NCI-H2107 treated with DMSO at 0.1 percent for 48 hours (cell line): ENCODE results near the gene EIF4A2.
"Not testable (repeated sequence)": the region's sequence is repeated elsewhere in the genome, so short reads cannot be mapped to it uniquely, and the experiment has no call there.

ENCODE experiments used
- DNase-seq: peaks from one replicate; lab custom pipeline; 2025; ENCODE audit not compliant: unreplicated experiment; lab: John Stamatoyannopoulos, UW

EIF4A2 gene

GRCh38 chr3:186784820-186785494 lies 1.6 kb downstream of the EIF4A2 start:
- no peak for DNase-seq

GRCh38 chr3:186785495-186786018 lies 2.2 kb downstream of the EIF4A2 start:
- no peak for DNase-seq

GRCh38 chr3:186786922-186787321 lies 3.5 kb downstream of the EIF4A2 start:
- DNase-seq = no peak

- peak; percentile 29 for DNase-seq
Measured at GRCh38 chr3:186787642-186788481, 4.5 kb downstream of the EIF4A2 start.

GRCh38 chr3:186788482-186789370 lies 5.3 kb downstream of the EIF4A2 start:
- DNase-seq = peak; percentile 34

- DNase-seq = no peak
Measured at GRCh38 chr3:186789554-186790260, 6.3 kb downstream of the EIF4A2 start.

GRCh38 chr3:186790261-186790981 lies 7.0 kb downstream of the EIF4A2 start:
- DNase-seq = peak; percentile 43

GRCh38 chr3:186798239-186798874 lies 15.0 kb downstream of the EIF4A2 start:
- no peak for DNase-seq

- no peak for DNase-seq
Measured at GRCh38 chr3:186800285-186800684, 16.9 kb downstream of the EIF4A2 start.

- DNase-seq = no peak
Measured at GRCh38 chr3:186802701-186803100, 19.3 kb downstream of the EIF4A2 start.

GRCh38 chr3:186803447-186803846 lies 20.1 kb downstream of the EIF4A2 start:
- not testable (repeated sequence) for DNase-seq

- DNase-seq = peak; percentile 89
Measured at GRCh38 chr3:186806089-186807055, 23.0 kb downstream of the EIF4A2 start, which contains the start of gene RFC4. RFC4 (minus strand) TSS chr3:186806482; CDS start chr3:186804713, 1,769 bp downstream.

GRCh38 chr3:186807231-186807630 lies 23.9 kb downstream of the EIF4A2 start:
- DNase-seq = no peak

GRCh38 chr3:186810336-186810996 lies 27.1 kb downstream of the EIF4A2 start:
- no peak for DNase-seq

GRCh38 chr3:186811313-186811712 lies 27.9 kb downstream of the EIF4A2 start:
- DNase-seq = not testable (repeated sequence)

- DNase-seq = no peak
Measured at GRCh38 chr3:186814100-186814499, 30.7 kb downstream of the EIF4A2 start.

GRCh38 chr3:186815435-186815834 lies 32.1 kb downstream of the EIF4A2 start:
- no peak for DNase-seq
